Naive thymus-derived CD4-positive, alpha-beta T cell (primary cell): ENCODE measurements around the gene RAET1G. TPM values are rescaled to one million over a fixed set of nuclear protein-coding genes. Genes with fewer than 3 reads are reported as not detected.

Experiments
- ATAC-seq: fragments of 150-1000 bp; cut with Tn5 transposase; 2 replicates; pipeline ENCODE4 v1.10.0; 2021; ENCODE audit warnings: mild to moderate bottlenecking, moderate library complexity
- CTCF ChIA-PET: fragments of 350-600 bp; sonication (Branson Sonifier 250); formaldehyde crosslinking; loops from one replicate; lab custom pipeline; 2021; ENCODE audit warnings: antibody characterized with exemption; lab: Charles Lee
- POLR2A ChIA-PET: fragments of 350-600 bp; sonication (Branson Sonifier 250); formaldehyde crosslinking; loops from one replicate; lab custom pipeline; 2021; ENCODE audit warnings: antibody characterized with exemption, inconsistent platforms; lab: Charles Lee
- DNase-seq, 9 donors: peaks; one replicate each; pipeline versions ENCODE4 v3.0.0 to v3.0.0-alpha.2; 2020 to 2022; ENCODE audit warnings: mixed read lengths in 1 of 9
- H3K27ac ChIP-seq: one replicate; pipeline ENCODE4 v1.7.0; 2013; ENCODE audit warnings: mild to moderate bottlenecking, low read depth, low read length, moderate library complexity
- H3K27me3 ChIP-seq, 2 donors: one replicate each; pipeline ENCODE4 v1.7.0; 2013; ENCODE audit warnings: low read length in 2 of 2, mild to moderate bottlenecking in 2 of 2, moderate library complexity in 2 of 2; ENCODE audit not compliant: control insufficient read depth in 2 of 2, insufficient read depth in 2 of 2
- H3K36me3 ChIP-seq, 3 experiments: 1 replicate in 2 of 3; 2 replicates in 1 of 3; pipeline ENCODE4 v1.7.0; 2013; ENCODE audit warnings: low read length in 3 of 3, mild to moderate bottlenecking in 3 of 3, moderate library complexity in 1 of 3; ENCODE audit not compliant: insufficient read depth in 3 of 3, control insufficient read depth in 2 of 3
- H3K4me1 ChIP-seq, 2 donors: one replicate each; pipeline ENCODE4 v1.7.0; 2013; ENCODE audit warnings: low read length in 2 of 2, mild to moderate bottlenecking in 2 of 2, moderate library complexity in 1 of 2; ENCODE audit not compliant: control insufficient read depth in 2 of 2, insufficient read depth in 2 of 2
- H3K4me3 ChIP-seq: 2 replicates; pipeline ENCODE4 v1.7.0; 2013; ENCODE audit warnings: mild to moderate bottlenecking, low read length
- H3K9me3 ChIP-seq, 3 experiments: 1 replicate in 2 of 3; 2 replicates in 1 of 3; pipeline ENCODE4 v1.7.0; 2013; ENCODE audit warnings: low read length in 3 of 3; ENCODE audit not compliant: control insufficient read depth in 2 of 3
- H3K27ac Mint-ChIP-seq, 9 donors: one replicate each; pipeline ENCODE4 v1.8.0; 2020 to 2022; ENCODE audit warnings: mixed read lengths in 9 of 9, mild to moderate bottlenecking in 8 of 9, moderate library complexity in 5 of 9, inconsistent platforms in 2 of 9
- H3K27me3 Mint-ChIP-seq, 5 donors: one replicate each; pipeline ENCODE4 v1.8.0; 2021 to 2022; ENCODE audit warnings: mixed read lengths in 5 of 5, mild to moderate bottlenecking in 1 of 5
- H3K36me3 Mint-ChIP-seq, 5 donors: one replicate each; pipeline ENCODE4 v1.8.0; 2020 to 2022; ENCODE audit warnings: mixed read lengths in 5 of 5, mild to moderate bottlenecking in 3 of 5, inconsistent platforms in 1 of 5
- H3K4me1 Mint-ChIP-seq, 7 donors: one replicate each; pipeline ENCODE4 v1.8.0; 2020 to 2022; ENCODE audit warnings: mixed read lengths in 7 of 7, mild to moderate bottlenecking in 3 of 7, inconsistent platforms in 1 of 7
- H3K4me3 Mint-ChIP-seq, 10 donors: one replicate each; pipeline ENCODE4 v1.8.0; 2020 to 2022; ENCODE audit warnings: mild to moderate bottlenecking in 10 of 10, mixed read lengths in 10 of 10, moderate library complexity in 6 of 10, inconsistent platforms in 2 of 10
- H3K9me3 Mint-ChIP-seq, 11 donors: one replicate each; pipeline ENCODE4 v1.8.0; 2020 to 2022; ENCODE audit warnings: mixed read lengths in 11 of 11, mild to moderate bottlenecking in 4 of 11, inconsistent platforms in 1 of 11, moderate library complexity in 1 of 11
- intact Hi-C, 2 donors: fragments of 100-400 bp; cut with micrococcal nuclease; formaldehyde crosslinking; loops; one replicate each; pipeline ENCODE4 v1.15.1; 2023
- polyA plus RNA-seq, 2 donors: library from polyadenylated mRNA; unstranded; fragments of 300-500 nt; fragmentation: Illumina TruSeq; gene quantifications; one replicate each; pipeline ENCODE4 v1.2.3, GENCODE V29; 2021
- total RNA-seq, 6 experiments: library from RNA in 5 of 6; stranded (reverse) in 5 of 6; gene quantifications; 1 replicate in 5 of 6; 2 replicates in 1 of 6; pipeline ENCODE4 v1.2.3 and lab custom pipeline; 2021 to 2026

RAET1G gene
- total and polyA plus RNA-seq, 7 experiments from 2014 or later = not detected

DNA sequence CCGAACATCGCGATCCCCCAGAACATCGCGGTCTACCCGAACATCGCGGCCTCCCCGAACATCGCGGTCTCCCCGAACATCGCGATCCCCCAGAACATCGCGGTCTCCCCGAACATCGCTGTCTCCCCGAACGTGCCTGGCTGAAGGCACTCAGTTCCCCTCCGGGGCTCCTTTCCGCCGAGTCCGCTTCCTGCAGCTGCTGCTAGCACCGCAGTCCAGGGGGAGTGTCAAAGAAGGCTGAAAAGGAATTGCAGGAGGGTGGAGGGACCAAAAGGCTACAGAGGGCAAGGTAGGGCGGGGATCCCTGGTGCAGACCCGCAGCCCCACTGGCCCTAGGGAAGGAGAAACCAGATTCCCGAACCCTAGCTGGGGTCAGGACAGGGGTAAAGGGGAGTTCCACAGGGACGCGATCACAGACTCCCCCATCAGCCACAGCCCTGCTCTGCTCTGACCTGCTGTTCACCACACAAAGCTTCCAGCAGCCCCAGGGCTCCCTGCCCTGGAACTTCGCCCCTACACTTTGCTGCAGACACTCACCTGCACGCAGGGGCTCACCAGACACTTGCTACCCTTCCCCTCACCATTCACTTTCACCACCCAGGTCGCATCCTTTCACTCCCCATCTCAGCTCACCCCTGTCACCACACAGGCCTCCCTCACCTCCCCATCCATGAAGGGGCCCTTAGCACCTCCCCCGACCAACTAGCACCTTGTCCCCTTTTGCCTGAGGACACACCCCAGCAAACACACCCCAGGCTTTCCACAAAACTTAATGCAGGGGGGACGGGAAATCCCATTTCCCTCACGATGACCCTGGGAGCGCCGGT lies 42.5 kb upstream of the RAET1G start:
- no peak for ATAC-seq
- Mint-ChIP-seq H3K36me3 (peaks cover 0 to 4% (median 0%) of the 10 kb centered on the region in 5 donors), H3K4me3 (peak overlapping the region; percentile 88 to 97 (median 92)), H3K9me3 (peaks cover 0 to 2% (median 0%) of the 10 kb centered on the region in 11 donors), H3K27ac (peak overlapping the region in 5 of 9 donors; percentile 28 to 92 (median 73)), H3K4me1 (peaks cover 14 to 28% (median 23%) of the 10 kb centered on the region in 7 donors), H3K27me3 (peaks cover 75 to 90% (median 87%) of the 10 kb centered on the region in 5 donors)
- H3K4me3 ChIP-seq = peak overlapping the region; percentile 66
- intact Hi-C loops = loop anchor here (2.0 kb wide), 2 partner anchors 25 to 51 kb away; no protein-coding TSS in a partner anchor
- H3K4me1 ChIP-seq = peaks cover 8 to 24% of the 10 kb centered on the region in 2 donors
- no peaks in the 10 kb centered on the region for H3K36me3 ChIP-seq
- CTCF ChIA-PET = interaction anchor here (0.6 kb wide), 1 partner anchor 565 kb away, joined by 3 read pairs; no protein-coding TSS in a partner anchor
- peak in 5 of 9 donors; percentile 31 to 41 (median 40) for DNase-seq
- H3K9me3 ChIP-seq = no peaks in the 10 kb centered on the region
- POLR2A ChIA-PET = no interaction called here
- no peak overlapping the region for H3K27ac ChIP-seq
- H3K27me3 ChIP-seq = peaks cover 12 to 36% of the 10 kb centered on the region in 2 donors

DNA sequence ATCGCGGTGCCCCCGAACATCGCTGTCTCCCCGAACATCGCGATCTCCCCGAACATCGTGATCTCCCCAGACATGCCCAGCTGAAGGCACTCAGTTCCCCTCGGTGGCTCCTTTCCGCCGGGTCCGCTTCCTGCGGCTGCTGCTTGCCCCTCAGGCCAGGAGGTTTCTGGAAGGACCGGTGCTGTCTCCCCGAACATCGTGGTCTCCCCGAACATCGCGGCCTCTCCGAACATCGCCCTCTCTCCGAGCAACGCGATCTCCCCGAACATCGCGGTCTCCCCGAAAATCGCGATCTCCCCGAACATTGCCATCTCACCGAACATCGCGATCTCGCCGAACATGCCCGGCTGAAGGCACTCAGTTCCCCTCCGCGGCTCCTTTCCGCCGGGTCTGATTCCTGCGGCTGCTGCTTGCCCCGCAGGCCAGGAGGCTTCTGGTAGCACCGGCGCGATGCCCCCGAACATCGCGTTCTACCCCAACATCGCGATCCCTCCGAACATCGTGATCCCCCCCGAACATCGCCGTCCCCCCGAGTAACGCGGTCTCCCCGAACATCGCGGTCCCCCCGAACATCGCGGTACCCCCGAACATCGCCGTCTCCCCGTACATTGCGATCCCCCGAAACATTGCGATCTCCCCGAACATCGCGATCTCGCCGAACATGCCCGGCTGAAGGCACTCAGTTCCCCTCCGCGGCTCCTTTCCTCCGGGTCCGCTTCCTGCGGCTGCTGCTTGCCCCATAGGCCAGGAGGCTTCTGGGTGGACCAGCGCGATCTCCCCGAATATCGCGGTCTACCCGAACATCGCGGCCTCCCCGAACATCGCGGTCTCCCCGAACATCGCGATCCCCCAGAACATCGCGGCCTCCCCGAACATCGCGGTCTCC lies 41.6 kb upstream of the RAET1G start:
- peaks cover 75 to 90% (median 87%) of the 10 kb centered on the region in 5 donors for H3K27me3 Mint-ChIP-seq
- intact Hi-C loops = loop anchor here (1.0 to 2.0 kb wide), 3 partner anchors 26 to 52 kb away; no protein-coding TSS in a partner anchor

GRCh38 chr6:149963462-149964307 lies 40.8 kb upstream of the RAET1G start, which contains the start of gene ULBP1:
Gene ULBP1, plus strand, starts transcription at chr6:149963943. Its CDS starts 107 bp downstream, at chr6:149964050.
- no peaks in the 10 kb centered on the region for H3K9me3 ChIP-seq
- no peak within 1 kb of the TSS for H3K27ac ChIP-seq
- peak; percentile 79 for ATAC-seq
- peak within 1 kb of the TSS in 8 of 9 donors; percentile 15 to 92 (median 74) for H3K27ac Mint-ChIP-seq
- peaks cover 12 to 36% of the 10 kb centered on the region in 2 donors for H3K27me3 ChIP-seq
- peaks cover 0 to 4% (median 0%) of the 10 kb centered on the region in 11 donors for H3K9me3 Mint-ChIP-seq
- peaks cover 14 to 28% (median 23%) of the 10 kb centered on the region in 7 donors for H3K4me1 Mint-ChIP-seq
- intact Hi-C loops = loop anchor here (1.0 to 2.0 kb wide), 6 partner anchors 22 to 105 kb away; partner anchors contain the start of gene ULBP3 (in 1 of the 2)
- peak within 1 kb of the TSS; percentile 88 to 97 (median 92) for H3K4me3 Mint-ChIP-seq
- H3K27me3 Mint-ChIP-seq = peaks cover 72 to 90% (median 87%) of the 10 kb centered on the region in 5 donors
- no peaks in the 10 kb centered on the region for H3K36me3 ChIP-seq
- ChIA-PET CTCF (interaction anchor here (0.9 kb wide), 2 partner anchors 12 to 116 kb away, joined by 3 to 5 read pairs; no protein-coding TSS in a partner anchor), POLR2A (no interaction called here)
- DNase-seq = peak; percentile 48 to 86 (median 58)
- peak within 1 kb of the TSS; percentile 66 for H3K4me3 ChIP-seq
- H3K4me1 ChIP-seq = peaks cover 8 to 24% of the 10 kb centered on the region in 2 donors
- H3K36me3 Mint-ChIP-seq = peaks cover 0 to 3% (median 0%) of the 10 kb centered on the region in 5 donors

More for the DNA sequence above, 41.6 kb upstream of the RAET1G start:
- Mint-ChIP-seq H3K4me3 (peak overlapping the region; percentile 88 to 97 (median 92)), H3K4me1 (peaks cover 14 to 28% (median 23%) of the 10 kb centered on the region in 7 donors), H3K36me3 (peaks cover 0 to 3% (median 0%) of the 10 kb centered on the region in 5 donors), H3K27ac (peak overlapping the region in 8 of 9 donors; percentile 15 to 92 (median 72)), H3K9me3 (peaks cover 0 to 2% (median 0%) of the 10 kb centered on the region in 11 donors)
- Histone ChIP-seq H3K9me3 (no peaks in the 10 kb centered on the region), H3K36me3 (no peaks in the 10 kb centered on the region), H3K27me3 (peaks cover 12 to 36% of the 10 kb centered on the region in 2 donors), H3K4me1 (peaks cover 8 to 24% of the 10 kb centered on the region in 2 donors), H3K4me3 (peak overlapping the region; percentile 66), H3K27ac (no peak overlapping the region)
- ATAC-seq (no peak), DNase-seq (peak in 4 of 9 donors; percentile 31 to 37 (median 34))
- POLR2A ChIA-PET = no interaction called here
- CTCF ChIA-PET = interaction anchor here (0.9 kb wide), 2 partner anchors 13 to 115 kb away, joined by 3 to 5 read pairs; no protein-coding TSS in a partner anchor

DNA sequence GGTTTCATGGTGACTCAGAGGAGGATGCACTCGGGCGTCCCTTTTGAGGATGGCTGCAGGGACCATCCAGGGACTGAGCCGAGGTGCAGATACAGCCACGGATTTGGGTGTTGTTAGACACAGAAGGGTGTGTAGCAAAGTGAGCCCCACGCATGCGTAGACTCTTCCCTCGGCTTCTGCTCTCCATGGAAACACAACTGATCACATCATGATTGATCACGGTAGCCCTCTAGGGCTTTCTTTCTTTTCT lies 40.2 kb upstream of the RAET1G start:
- peak in 3 of 9 donors; percentile 25 to 37 (median 34) for DNase-seq
- ChIA-PET POLR2A (no interaction called here), CTCF (no interaction called here)
- H3K27me3 ChIP-seq = peaks cover 12 to 36% of the 10 kb centered on the region in 2 donors
- Mint-ChIP-seq H3K9me3 (peaks cover 0 to 4% (median 0%) of the 10 kb centered on the region in 11 donors), H3K36me3 (peaks cover 0 to 3% (median 0%) of the 10 kb centered on the region in 5 donors), H3K27me3 (peaks cover 71 to 89% (median 86%) of the 10 kb centered on the region in 5 donors), H3K4me1 (peaks cover 14 to 28% (median 23%) of the 10 kb centered on the region in 7 donors), H3K4me3 (peak overlapping the region; percentile 88 to 97 (median 92)), H3K27ac (peak overlapping the region in 4 of 9 donors; percentile 48 to 92 (median 78))
- ATAC-seq = peak; percentile 8
- H3K27ac ChIP-seq = no peak overlapping the region
- intact Hi-C loops = loop anchor here (1.0 to 2.0 kb wide), 3 partner anchors 22 to 106 kb away; partner anchors contain the start of gene ULBP3 (in 1 of the 2)
- H3K4me1 ChIP-seq = peaks cover 8 to 24% of the 10 kb centered on the region in 2 donors
- H3K4me3 ChIP-seq = peak overlapping the region; percentile 66
- H3K36me3 ChIP-seq = no peaks in the 10 kb centered on the region
- H3K9me3 ChIP-seq = no peaks in the 10 kb centered on the region

DNA sequence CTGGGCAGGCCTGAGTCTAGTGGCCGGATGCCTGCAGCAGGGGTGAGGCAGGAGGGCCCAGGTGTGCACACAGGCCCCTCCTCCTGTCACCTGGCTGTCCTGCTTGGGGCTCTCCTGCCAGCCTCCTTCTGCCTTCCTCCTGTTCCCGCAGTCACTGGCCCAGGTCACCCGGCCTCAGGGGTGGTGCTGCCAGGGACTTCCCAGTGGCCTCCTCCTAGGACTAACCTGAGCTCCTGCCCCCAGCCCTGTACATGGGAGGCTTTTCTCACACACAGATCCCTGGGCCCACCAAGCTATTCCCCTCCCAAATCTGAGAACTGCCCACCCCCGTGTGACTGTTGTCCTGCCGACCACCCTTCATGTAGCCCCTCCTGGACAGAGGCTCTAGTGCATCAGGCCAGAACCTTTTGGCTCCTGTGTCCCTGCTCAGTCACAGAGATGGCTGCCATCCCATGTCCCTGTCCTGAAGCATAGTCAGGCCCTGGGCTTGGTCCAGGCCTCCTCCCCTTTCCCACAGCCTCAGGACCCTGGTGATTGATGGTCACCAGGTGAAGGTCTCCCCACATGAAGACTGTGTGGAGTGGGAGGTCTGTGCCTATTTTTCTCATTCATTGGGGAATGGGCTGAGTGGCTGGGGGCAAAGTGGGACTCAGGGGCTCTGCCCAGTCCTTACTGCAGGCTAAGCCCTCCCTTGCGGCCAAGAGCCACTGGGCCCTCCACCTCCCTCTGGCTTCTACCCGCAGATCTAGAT lies 39.7 kb upstream of the RAET1G start:
- peaks cover 12 to 36% of the 10 kb centered on the region in 2 donors for H3K27me3 ChIP-seq
- H3K36me3 ChIP-seq = no peaks in the 10 kb centered on the region
- no peak for ATAC-seq
- CTCF ChIA-PET = no interaction called here
- H3K36me3 Mint-ChIP-seq = peaks cover 0 to 3% (median 0%) of the 10 kb centered on the region in 5 donors
- peaks cover 72 to 90% (median 86%) of the 10 kb centered on the region in 5 donors for H3K27me3 Mint-ChIP-seq
- H3K27ac Mint-ChIP-seq = peak overlapping the region in 2 of 9 donors; percentile 17 to 92
- peak in 1 of 9 donors; percentile 20 for DNase-seq
- H3K27ac ChIP-seq = no peak overlapping the region
- no peaks in the 10 kb centered on the region for H3K9me3 ChIP-seq
- peaks cover 8 to 24% of the 10 kb centered on the region in 2 donors for H3K4me1 ChIP-seq
- H3K4me1 Mint-ChIP-seq = peaks cover 14 to 28% (median 23%) of the 10 kb centered on the region in 7 donors
- POLR2A ChIA-PET = no interaction called here
- peak overlapping the region; percentile 66 for H3K4me3 ChIP-seq
- peaks cover 0 to 4% (median 0%) of the 10 kb centered on the region in 11 donors for H3K9me3 Mint-ChIP-seq
- peak overlapping the region; percentile 88 to 97 (median 92) for H3K4me3 Mint-ChIP-seq
- intact Hi-C loops = loop anchor here (1.0 to 2.0 kb wide), 3 partner anchors 21 to 106 kb away; partner anchors contain the start of gene ULBP3 (in 1 of the 2)
